CD4-positive, alpha-beta T cell treated with Interleukin-2 at 100 ng/mL for 4 hours (primary cell): ENCODE results near the gene CC2D1A.
A peak's percentile ranks its signal among the peaks of the same experiment; 100 is the strongest.

Experiments used
- DNase-seq: peaks from one replicate; pipeline ENCODE4 v3.0.0-alpha.2; 2020; ENCODE audit warnings: low spot score

CC2D1A gene

GRCh38 chr19:13905634-13906520, at the start of gene CC2D1A, which contains the start of gene BRME1:
CC2D1A (plus strand) TSS chr19:13906201; CDS start chr19:13906442, 241 bp downstream.
BRME1 (minus strand) TSS chr19:13906117; CDS start chr19:13904892, 1,225 bp downstream.
- peak; percentile 93 for DNase-seq

- no peak for DNase-seq
These were observed 49.5 kb upstream of the CC2D1A start for GRCh38 chr19:13856497-13856896.

- DNase-seq, result no peak
These were observed 46.6 kb upstream of the CC2D1A start for GRCh38 chr19:13859361-13859880.

- DNase-seq, result no peak
These were observed 45.2 kb upstream of the CC2D1A start for GRCh38 chr19:13860679-13861391.

- DNase-seq, result peak; percentile 59
These were observed 44.6 kb upstream of the CC2D1A start for GRCh38 chr19:13861392-13861713.

GRCh38 chr19:13861714-13862531, 44.1 kb upstream of the CC2D1A start:
- DNase-seq, result peak; percentile 91

GRCh38 chr19:13864046-13864666, 41.8 kb upstream of the CC2D1A start:
- no peak for DNase-seq

GRCh38 chr19:13864667-13865570, 41.1 kb upstream of the CC2D1A start:
- no peak for DNase-seq

GRCh38 chr19:13865571-13866462, 40.2 kb upstream of the CC2D1A start:
- no peak for DNase-seq

- DNase-seq, result no peak
These were observed 39.4 kb upstream of the CC2D1A start for GRCh38 chr19:13866463-13867046.

- DNase-seq, result no peak
These were observed 37.3 kb upstream of the CC2D1A start for GRCh38 chr19:13868663-13869062.

- DNase-seq, result no peak
These were observed 36.7 kb upstream of the CC2D1A start for GRCh38 chr19:13869281-13869680.

GRCh38 chr19:13870873-13871272, 35.1 kb upstream of the CC2D1A start:
- no peak for DNase-seq

GRCh38 chr19:13872339-13872694, 33.7 kb upstream of the CC2D1A start:
- no peak for DNase-seq

GRCh38 chr19:13872695-13873389, 33.2 kb upstream of the CC2D1A start:
- no peak for DNase-seq

- no peak for DNase-seq
These were observed 32.0 kb upstream of the CC2D1A start for GRCh38 chr19:13873834-13874515.

- DNase-seq, result no peak
These were observed 30.2 kb upstream of the CC2D1A start for GRCh38 chr19:13875824-13876223.

GRCh38 chr19:13876834-13877233, 29.2 kb upstream of the CC2D1A start, which contains the start of gene NANOS3:
NANOS3 (plus strand) TSS chr19:13877134; CDS start chr19:13877249, 115 bp downstream.
- DNase-seq, result no peak
